Stimulated activated CD4-positive, alpha-beta T cell treated with anti-CD3 and anti-CD28 coated beads, Interleukin-4, amount 100 ng/mL, for 48 hours (primary cell): ENCODE measurements around the gene KRTAP10-4.
"Not testable (repeated sequence)": the region's sequence is repeated elsewhere in the genome, so short reads cannot be mapped to it uniquely, and the experiment has no call there.

Experiments used
- DNase-seq, 2 donors: peaks; one replicate each; pipeline ENCODE4 v3.0.0-alpha.2; 2020; ENCODE audit warnings: low read depth in 2 of 2

The KRTAP10-4 gene

GRCh38 chr21:44579056-44579832 lies 5.7 kb downstream of the KRTAP10-4 start:
- DNase-seq = no peak

GRCh38 chr21:44579833-44580144 lies 6.3 kb downstream of the KRTAP10-4 start:
- DNase-seq = no peak

GRCh38 chr21:44580231-44580821 lies 6.8 kb downstream of the KRTAP10-4 start, which contains the start of gene KRTAP10-5:
KRTAP10-5 (minus strand) TSS chr21:44580604; CDS start chr21:44580578, 26 bp downstream.
- not testable (repeated sequence) for DNase-seq

DNA sequence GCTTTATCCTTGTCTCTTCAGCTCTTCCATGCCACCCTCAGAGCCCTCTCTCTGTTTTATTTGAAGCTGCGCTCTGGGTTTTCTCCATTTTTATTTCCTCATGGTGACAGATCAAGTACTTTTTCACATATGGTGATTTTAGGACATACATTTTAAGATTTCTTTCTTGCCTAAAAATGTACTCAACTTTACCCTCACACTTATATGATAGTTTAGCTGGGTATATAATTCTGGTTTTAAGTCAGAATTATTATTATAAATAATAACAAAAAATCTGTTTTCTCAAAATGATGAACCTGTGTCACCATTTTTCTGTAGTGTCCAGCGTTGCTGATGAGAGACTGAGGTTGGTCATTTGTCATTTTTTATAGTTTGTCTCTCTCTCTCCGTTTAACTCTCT lies 7.6 kb downstream of the KRTAP10-4 start:
- DNase-seq = no peak

DNA sequence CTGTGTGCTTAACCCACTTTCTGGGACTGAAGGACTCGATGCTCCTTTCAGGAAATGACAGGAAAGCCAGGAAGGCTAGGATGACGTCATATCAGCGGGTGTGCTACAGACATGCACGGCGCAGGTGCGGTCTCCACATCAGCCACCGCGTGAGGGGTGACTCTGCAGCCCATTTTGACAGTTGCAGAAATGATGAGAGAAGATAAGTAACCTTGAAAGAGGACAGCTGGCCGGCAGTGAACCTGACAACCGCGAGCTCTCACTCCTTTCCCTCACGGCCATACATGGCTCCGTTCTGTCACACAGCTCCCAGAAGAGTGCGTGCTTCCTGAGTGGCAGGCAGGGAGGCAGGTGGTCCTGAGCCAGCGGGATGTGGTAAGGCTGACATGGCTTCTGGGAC lies 8.5 kb downstream of the KRTAP10-4 start:
- DNase-seq = no peak

DNA sequence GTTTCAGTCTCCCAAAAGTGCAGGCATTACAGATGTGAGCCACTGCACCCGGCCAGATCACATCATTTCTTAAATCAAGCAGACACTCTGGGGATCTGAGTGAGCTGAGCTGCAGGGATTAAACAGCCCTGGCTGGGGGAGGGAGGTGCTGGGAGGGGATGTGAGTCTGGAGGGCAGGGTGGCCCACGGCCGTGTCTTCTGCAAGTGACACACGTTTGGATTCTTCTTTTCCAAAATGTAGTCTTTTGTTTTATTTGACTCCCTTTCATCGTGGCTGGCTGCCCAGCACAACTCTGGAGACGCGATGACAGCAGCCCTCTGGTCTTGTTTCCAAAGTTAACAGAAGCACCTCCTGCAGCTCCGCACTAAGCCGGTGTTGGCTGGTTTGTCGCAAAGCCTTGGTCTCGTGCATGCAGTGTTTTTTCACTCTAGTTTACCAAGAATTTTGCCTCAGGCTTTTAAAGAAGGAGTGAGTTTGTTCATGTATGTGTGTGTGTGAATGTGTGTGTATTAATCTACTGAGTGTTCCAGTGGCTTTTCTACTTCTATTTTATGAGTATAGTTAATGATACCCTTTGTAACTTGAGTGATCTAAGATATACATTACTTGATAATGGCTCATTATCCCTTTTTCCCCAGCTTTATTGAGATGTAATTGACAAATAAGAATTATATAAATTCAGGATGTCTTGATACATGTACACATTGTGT lies 9.7 kb downstream of the KRTAP10-4 start:
- no peak for DNase-seq

DNA sequence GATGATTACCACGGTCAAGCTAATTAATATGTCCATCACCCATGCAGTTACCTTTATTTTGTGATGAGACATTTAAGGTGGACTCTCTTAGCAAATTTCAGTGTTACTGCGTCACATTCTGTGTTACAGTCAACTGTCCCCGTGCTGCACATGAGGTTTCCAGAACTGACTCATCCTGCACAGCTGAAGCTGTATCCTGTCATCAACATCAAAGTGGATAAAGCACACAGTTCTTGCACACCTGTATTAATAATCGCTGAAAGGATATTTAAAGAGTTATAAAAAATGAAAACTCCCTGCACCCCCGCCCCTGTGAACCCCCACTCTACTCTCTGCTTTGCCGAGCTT lies 10.2 kb downstream of the KRTAP10-4 start:
- DNase-seq = peak in 1 of 2 donors; percentile 14

- DNase-seq = no peak
Observed at GRCh38 chr21:44585892-44586291, 12.4 kb downstream of the KRTAP10-4 start.

DNA sequence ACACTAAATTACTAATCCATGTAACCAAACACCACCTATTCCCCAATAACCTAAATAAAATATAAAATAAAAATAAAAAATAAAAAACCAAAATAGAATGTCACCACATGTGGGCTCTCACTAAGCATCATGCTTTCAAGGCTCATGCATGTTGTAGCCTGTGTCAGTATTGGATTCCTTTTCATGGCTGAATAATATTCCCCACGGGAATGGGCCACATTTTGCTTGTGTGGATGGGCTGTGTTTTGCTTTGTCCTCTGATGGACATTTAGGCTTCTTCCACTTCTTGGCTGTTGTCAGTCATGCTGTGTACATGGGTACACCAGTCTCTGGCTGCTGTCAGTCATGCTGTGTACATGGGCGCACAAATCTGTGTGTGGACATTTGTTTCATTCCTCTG lies 15.6 kb downstream of the KRTAP10-4 start:
- DNase-seq = no peak

- DNase-seq = no peak
Observed at GRCh38 chr21:44589586-44590305, 16.2 kb downstream of the KRTAP10-4 start.

DNA sequence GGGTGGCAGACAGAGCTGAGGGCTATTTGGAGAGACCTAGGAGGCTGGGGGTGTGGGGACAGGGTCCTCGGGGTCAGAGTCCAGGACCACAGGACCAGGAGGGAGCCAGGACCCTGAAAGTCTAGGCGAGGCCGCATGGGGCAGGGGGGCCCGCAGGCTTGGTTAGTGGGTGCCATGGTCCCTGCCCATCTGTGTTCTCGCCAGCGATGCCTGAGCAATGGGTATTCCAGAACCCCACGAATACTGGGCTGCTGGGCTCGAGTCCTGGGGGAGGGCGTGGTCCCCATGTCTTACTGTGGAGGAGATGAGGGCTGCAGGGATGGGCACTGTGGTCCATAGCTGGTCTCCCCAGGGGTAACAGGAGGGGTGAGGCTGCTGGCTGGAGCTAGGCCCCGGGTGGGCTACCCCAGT lies 16.8 kb downstream of the KRTAP10-4 start:
- no peak for DNase-seq

DNA sequence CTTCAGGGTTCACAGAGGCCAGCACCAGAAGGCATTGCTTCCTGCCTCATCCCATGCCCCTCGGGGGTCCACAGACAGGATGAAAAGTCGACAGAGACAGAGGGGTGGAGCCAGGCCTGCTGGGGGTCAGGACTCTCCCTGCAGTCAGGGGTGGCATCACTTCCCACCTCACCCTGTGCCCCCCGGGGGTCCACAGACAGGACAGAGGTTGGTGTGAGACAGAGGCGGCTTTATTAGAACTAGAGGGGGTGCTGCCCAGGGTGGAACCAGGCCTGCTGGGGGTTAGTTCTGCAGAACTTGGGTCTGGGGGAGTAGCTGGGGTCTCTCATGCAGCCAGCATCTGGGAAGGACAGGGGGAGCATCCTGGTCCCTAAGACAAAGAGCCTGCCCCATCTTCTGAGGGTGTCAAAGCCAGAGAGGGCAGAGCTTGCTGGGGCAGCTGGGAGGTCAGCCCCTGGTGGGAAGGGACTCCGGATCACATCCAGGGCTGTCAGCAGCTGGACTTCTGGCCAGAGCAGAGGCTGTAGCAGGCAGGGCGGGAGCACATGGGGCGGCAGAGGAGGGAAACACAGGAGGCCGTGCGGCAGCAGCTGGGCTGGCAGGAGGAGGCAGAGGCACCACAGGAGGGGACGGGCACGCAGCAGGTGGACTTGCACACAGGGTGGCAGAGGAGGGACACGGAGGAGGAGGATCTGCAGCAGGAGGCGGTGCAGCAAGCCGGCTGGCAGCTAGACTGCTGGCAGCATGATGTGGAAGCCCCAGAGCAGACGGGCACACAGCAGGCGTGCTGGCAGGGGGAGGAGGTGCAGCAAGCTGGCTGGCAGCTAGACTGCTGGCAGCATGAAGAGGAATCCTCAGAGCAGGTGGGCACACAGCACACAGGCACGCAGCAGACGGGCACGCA lies 17.6 kb downstream of the KRTAP10-4 start:
- not testable (repeated sequence) for DNase-seq

DNA sequence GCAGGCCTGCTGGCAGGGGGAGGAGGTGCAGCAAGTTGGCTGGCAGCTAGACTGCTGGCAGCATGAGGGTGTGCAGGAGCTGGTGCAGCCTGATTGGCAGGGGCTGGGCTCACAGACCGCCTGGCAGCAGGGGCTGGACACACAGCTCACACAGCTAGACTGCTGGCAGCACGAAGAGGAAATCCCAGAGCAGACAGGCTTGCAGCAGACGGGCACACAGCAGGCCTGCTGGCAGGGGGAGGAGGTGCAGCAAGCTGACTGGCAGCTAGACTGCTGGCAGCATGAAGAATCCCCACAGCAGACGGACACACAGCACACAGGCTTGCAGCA lies 18.2 kb downstream of the KRTAP10-4 start:
- DNase-seq = not testable (repeated sequence)

DNA sequence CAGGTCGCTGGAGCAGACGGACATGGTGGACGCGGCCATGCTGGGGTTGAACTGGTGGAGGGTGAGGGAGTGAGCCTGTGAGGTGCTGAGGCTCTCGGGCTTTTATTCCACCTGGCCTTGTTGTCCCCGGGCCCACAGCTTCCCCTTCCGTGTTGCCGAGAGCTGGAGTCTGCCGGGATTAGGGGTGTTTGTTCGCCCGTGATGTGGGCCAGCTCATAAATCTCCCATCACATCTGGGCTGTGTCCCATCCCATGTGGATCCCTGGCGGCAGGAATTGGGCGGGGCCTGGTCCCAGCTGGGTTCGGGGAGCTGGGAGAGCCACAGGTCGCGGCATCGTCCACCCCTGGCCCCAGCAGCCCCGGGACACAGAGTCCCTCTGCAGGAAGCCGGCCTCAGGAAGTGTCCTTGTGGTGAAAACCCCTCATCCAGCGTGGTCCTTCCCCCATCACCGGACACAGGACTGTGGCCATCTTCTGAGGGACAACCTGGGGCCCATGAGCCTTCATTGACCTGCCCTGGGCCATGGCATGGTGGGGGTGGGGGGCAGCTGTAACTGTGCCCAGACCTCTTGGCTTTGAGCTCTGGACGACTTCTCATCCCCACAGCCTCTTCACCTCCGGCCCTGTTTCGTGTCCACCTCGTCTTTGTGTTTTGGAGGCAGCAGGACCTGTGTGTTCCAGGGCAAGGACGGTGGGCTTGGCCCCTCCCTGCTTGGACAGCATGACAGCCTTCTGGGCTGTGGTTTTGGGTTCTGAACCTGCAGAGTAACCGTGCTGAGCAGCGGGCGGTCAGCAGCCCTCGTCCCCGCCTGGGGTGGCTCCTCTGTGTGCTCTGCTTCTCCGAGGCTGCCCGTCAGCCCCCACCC lies 19.1 kb downstream of the KRTAP10-4 start, which contains the start of gene KRTAP10-6:
Gene KRTAP10-6 (minus strand): TSS at position 60 of the 866 bp plus-strand sequence. CDS start 21 bp downstream, at position 39.
- no peak for DNase-seq

DNA sequence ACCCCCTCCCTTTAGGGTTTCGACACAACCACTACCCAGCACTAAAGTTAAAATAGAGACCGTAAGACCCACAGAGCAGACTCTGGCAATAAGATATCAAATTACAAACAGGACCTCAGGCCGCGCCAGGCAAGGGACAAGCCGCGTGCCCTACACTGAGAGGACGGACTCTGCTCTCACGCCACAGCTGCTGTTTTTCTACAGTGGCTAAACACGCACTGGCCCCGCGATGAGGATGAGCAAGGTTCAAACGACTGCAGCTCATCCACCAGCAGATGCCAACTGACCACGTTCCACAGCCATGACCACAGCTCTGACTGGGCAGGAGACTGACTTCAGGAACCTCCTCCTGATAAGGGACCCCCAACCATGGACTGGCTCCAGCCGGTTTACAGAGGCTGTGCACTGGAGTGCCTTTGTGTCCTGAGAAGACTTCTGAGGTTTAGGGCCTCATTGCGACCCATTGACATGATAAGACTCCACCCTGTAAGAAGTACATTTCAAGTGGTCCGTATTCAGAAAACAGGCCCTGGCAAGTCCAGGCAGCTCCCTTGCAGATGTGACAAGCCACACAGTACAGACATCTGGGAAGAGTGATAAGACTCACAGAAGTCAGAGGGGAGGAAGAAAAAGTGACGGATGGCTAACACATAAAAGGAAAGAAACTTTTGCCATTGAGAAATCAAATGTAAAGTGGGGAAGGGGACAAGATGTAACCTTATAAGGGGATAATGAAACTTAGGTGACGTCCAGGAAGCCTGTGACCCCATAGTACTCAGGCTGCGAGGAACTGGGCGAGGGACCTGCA lies 20.3 kb downstream of the KRTAP10-4 start:
- no peak for DNase-seq

DNA sequence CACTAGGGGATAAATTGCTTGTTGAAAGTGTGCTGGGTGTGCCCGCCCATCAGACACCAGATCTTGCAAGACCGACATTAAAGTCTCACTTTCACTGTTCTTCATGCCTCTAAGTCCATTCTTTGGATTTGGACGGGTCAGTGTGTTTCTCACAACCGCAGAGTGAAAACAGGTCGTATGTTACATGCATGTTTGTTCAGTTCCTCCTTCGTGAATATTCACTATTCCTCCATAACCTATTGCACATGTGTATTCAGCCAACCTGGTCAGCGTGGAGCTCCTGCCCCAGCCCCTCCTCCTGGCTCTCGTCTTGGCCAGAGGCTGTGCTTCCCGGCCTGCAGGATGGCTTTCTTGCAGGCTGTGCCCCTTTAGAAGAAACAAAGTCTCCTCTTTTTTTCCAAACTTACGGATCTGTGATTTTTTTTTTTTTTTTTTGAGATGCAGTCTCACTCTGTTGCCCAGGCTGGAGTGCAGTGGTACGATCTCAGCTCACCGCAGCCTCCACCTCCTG lies 20.9 kb downstream of the KRTAP10-4 start:
- DNase-seq = no peak

GRCh38 chr21:44595524-44595923 lies 22.0 kb downstream of the KRTAP10-4 start:
- DNase-seq = no peak

- DNase-seq = no peak
Observed at GRCh38 chr21:44596068-44596725, 22.7 kb downstream of the KRTAP10-4 start.

GRCh38 chr21:44598061-44598460 lies 24.5 kb downstream of the KRTAP10-4 start:
- no peak for DNase-seq
